ENCODE measurements around the gene SRMS. TPM values are rescaled to one million over a fixed set of nuclear protein-coding genes. Genes with fewer than 3 reads are reported as not detected.

Gene SRMS
- total and polyA plus RNA-seq, 11 donors: not detected

- Histone ChIP-seq H3K27ac (peak overlapping the region in 3 of 12 donors; percentile 17 to 37 (median 29)), H3K9me3 (no peaks in the 10 kb centered on the region), H3K4me3 (no peak overlapping the region), H3K36me3 (peaks cover 0 to 92% (median 78%) of the 10 kb centered on the region in 9 donors), H3K27me3 (no peaks in the 10 kb centered on the region), H3K4me1 (peaks cover 0 to 4% (median 0%) of the 10 kb centered on the region in 12 donors)
- DNase-seq: peak in 2 of 5 donors; percentile 29 to 30
- peak in 2 of 4 donors; percentile 34 to 61 for ATAC-seq
- 57 to 94% (median 83%) methylated on average over 8 to 10 of the region's 10 CpGs for WGBS, 4 donors
- TF ChIP-seq POLR2A (IDR thresholded peaks at IDR 0.05) (no peak), CTCF (IDR thresholded peaks at IDR 0.05) (no peak)
- intact Hi-C loops (cut with DNase I): no loop called here
These were observed 46.6 kb upstream of the SRMS start for GRCh38 chr20:63594043-63594561.

- H3K27me3 ChIP-seq: no peaks in the 10 kb centered on the region
- no peak for TF ChIP-seq POLR2A (IDR thresholded peaks at IDR 0.05)
- no peak for TF ChIP-seq CTCF (IDR thresholded peaks at IDR 0.05)
- H3K9me3 ChIP-seq: no peaks in the 10 kb centered on the region
- H3K4me3 ChIP-seq: no peak overlapping the region
- peaks cover 0 to 4% (median 0%) of the 10 kb centered on the region in 12 donors for H3K4me1 ChIP-seq
- H3K36me3 ChIP-seq: peaks cover 0 to 94% (median 74%) of the 10 kb centered on the region in 9 donors
- intact Hi-C loops (cut with DNase I): no loop called here
- H3K27ac ChIP-seq: no peak overlapping the region
- ATAC-seq (no peak), DNase-seq (peak in 2 of 5 donors; percentile 16 to 40)
- 84 to 94% (median 93%) methylated on average over 7 to 13 of the region's 13 CpGs for WGBS, 4 donors
These were observed 45.1 kb upstream of the SRMS start for GRCh38 chr20:63592661-63593060.

- peaks cover 0 to 4% (median 0%) of the 10 kb centered on the region in 12 donors for H3K4me1 ChIP-seq
- WGBS, 4 donors: 93 to 97% (median 95%) methylated on average over 20 to 28 of the region's 28 CpGs
- TF ChIP-seq POLR2A (IDR thresholded peaks at IDR 0.05): no peak
- TF ChIP-seq CTCF (IDR thresholded peaks at IDR 0.05): no peak
- no peaks in the 10 kb centered on the region for H3K9me3 ChIP-seq
- ATAC-seq: no peak
- H3K27ac ChIP-seq: no peak overlapping the region
- H3K27me3 ChIP-seq: no peaks in the 10 kb centered on the region
- peak in 2 of 5 donors; percentile 14 to 51 for DNase-seq
- no peak overlapping the region for H3K4me3 ChIP-seq
- intact Hi-C loops (cut with DNase I): no loop called here
- H3K36me3 ChIP-seq: peaks cover 0 to 86% (median 67%) of the 10 kb centered on the region in 9 donors
These were observed 44.3 kb upstream of the SRMS start for GRCh38 chr20:63591786-63592355.

GRCh38 chr20:63591147-63591533, 43.6 kb upstream of the SRMS start:
- DNase-seq: peak in 1 of 5 donors; percentile 1
- Histone ChIP-seq H3K4me3 (no peak overlapping the region), H3K9me3 (no peaks in the 10 kb centered on the region), H3K27ac (no peak overlapping the region), H3K4me1 (peaks cover 0 to 4% (median 0%) of the 10 kb centered on the region in 12 donors), H3K36me3 (peaks cover 0 to 83% (median 62%) of the 10 kb centered on the region in 9 donors), H3K27me3 (no peaks in the 10 kb centered on the region)
- no peak for TF ChIP-seq CTCF (IDR thresholded peaks at IDR 0.05)
- ATAC-seq: no peak
- WGBS, 4 donors: 92 to 95% (median 94%) methylated on average over 4 of the region's 4 CpGs
- intact Hi-C loops (cut with DNase I): no loop called here

All from heart left ventricle (tissue), 16 donors.